Stimulated activated CD8-positive, alpha-beta memory T cell treated with anti-CD3 and anti-CD28 coated beads, Interleukin-7, amount 100 ng/mL, for 24 hours (primary cell): Measurements from ENCODE around the gene IL1RAPL1.
"Not testable (repeated sequence)": the region's sequence is repeated elsewhere in the genome, so short reads cannot be mapped to it uniquely, and the experiment has no call there.

Source experiments
- DNase-seq: peaks from one replicate; pipeline ENCODE4 v3.0.0-alpha.2; 2020; ENCODE audit warnings: low read depth

Gene IL1RAPL1

GRCh38 chrX:28628120-28628519 is 40.9 kb downstream of the IL1RAPL1 start:
- DNase-seq, result no peak

- DNase-seq, result no peak
These were observed 51.5 kb downstream of the IL1RAPL1 start for GRCh38 chrX:28638775-28639174.

- no peak for DNase-seq
These were observed 52.2 kb downstream of the IL1RAPL1 start for GRCh38 chrX:28639451-28639850.

- DNase-seq, result no peak
These were observed 62.3 kb downstream of the IL1RAPL1 start for GRCh38 chrX:28649541-28649940.

- DNase-seq, result no peak
These were observed 63.9 kb downstream of the IL1RAPL1 start for GRCh38 chrX:28651186-28651585.

- no peak for DNase-seq
These were observed 72.0 kb downstream of the IL1RAPL1 start for GRCh38 chrX:28659269-28659668.

GRCh38 chrX:28665778-28666177 is 78.5 kb downstream of the IL1RAPL1 start:
- no peak for DNase-seq

GRCh38 chrX:28668303-28668702 is 81.1 kb downstream of the IL1RAPL1 start:
- DNase-seq, result no peak

- no peak for DNase-seq
These were observed 81.7 kb downstream of the IL1RAPL1 start for GRCh38 chrX:28668957-28669356.

- DNase-seq, result no peak
These were observed 82.8 kb downstream of the IL1RAPL1 start for GRCh38 chrX:28670074-28670473.

- DNase-seq, result no peak
These were observed 87.9 kb downstream of the IL1RAPL1 start for GRCh38 chrX:28675173-28675572.

GRCh38 chrX:28693101-28693500 is 105.9 kb downstream of the IL1RAPL1 start:
- no peak for DNase-seq

- DNase-seq, result no peak
These were observed 110.5 kb downstream of the IL1RAPL1 start for GRCh38 chrX:28697732-28698131.

- DNase-seq, result no peak
These were observed 114.0 kb downstream of the IL1RAPL1 start for GRCh38 chrX:28701222-28701621.

- no peak for DNase-seq
These were observed 119.7 kb downstream of the IL1RAPL1 start for GRCh38 chrX:28706964-28707363.

GRCh38 chrX:28709421-28709820 is 122.2 kb downstream of the IL1RAPL1 start:
- DNase-seq, result no peak

GRCh38 chrX:28717864-28718263 is 130.6 kb downstream of the IL1RAPL1 start:
- no peak for DNase-seq

GRCh38 chrX:28718450-28718849 is 131.2 kb downstream of the IL1RAPL1 start:
- no peak for DNase-seq

GRCh38 chrX:28719620-28720019 is 132.4 kb downstream of the IL1RAPL1 start:
- DNase-seq, result no peak

- no peak for DNase-seq
These were observed 165.1 kb downstream of the IL1RAPL1 start for GRCh38 chrX:28752330-28752729.

- no peak for DNase-seq
These were observed 168.9 kb downstream of the IL1RAPL1 start for GRCh38 chrX:28756175-28756574.

GRCh38 chrX:28756647-28757046 is 169.4 kb downstream of the IL1RAPL1 start:
- DNase-seq, result no peak

GRCh38 chrX:28757290-28757689 is 170.0 kb downstream of the IL1RAPL1 start:
- no peak for DNase-seq

GRCh38 chrX:28766561-28766960 is 179.3 kb downstream of the IL1RAPL1 start:
- DNase-seq, result not testable (repeated sequence)

GRCh38 chrX:28773807-28774206 is 186.6 kb downstream of the IL1RAPL1 start:
- no peak for DNase-seq
